ENCODE measurements around the gene CLDN7. TPM values are rescaled to one million over a fixed set of nuclear protein-coding genes. Genes with fewer than 3 reads are reported as not detected.
A peak's percentile ranks its signal among the peaks of the same experiment; 100 is the strongest.

The CLDN7 gene
- total and polyA plus RNA-seq, 2 experiments from 2014 or later, result 197 to 341 TPM

DNA sequence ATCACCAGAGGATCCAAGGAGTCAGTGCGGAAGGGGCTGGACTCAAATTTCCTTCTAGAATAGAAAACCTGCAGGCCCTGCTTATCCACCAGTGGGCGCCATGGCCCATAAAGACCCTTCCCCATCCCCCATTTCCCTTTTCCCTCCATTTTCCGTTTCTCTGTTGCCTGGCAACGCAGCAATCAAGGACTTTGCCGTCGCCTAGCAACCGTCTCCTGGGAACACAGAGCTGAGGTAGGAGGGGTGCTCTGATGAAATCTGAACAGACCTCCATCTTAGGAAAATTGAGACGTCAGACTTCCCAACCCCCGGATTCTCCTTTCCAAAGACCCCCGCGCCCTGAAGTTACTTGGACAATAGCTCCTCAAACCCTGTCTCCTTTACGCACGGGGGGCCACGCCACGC, 48.4 kb downstream of the CLDN7 start:
- no peak for TF ChIP-seq EZH2 (IDR thresholded peaks at IDR 0.05; ENCODE audit: borderline replicate concordance)
- peak; percentile 57 for TF ChIP-seq CTCF (IDR thresholded peaks at IDR 0.05; ENCODE audit: poor library complexity)
- no peaks in the 10 kb centered on the region for H3K9me2 ChIP-seq (replicated peaks; ENCODE audit: insufficient read depth)
- H3K36me3 ChIP-seq (replicated peaks; ENCODE audit: insufficient read depth, low read depth), result no peaks in the 10 kb centered on the region
- H3K4me2 ChIP-seq, result peak overlapping the region; percentile 80
- H2AFZ ChIP-seq, result no peak overlapping the region
- 5% methylated on average over 15 of the region's 15 CpGs for WGBS (ENCODE audit: low lambda C conversion rate, missing lambda C conversion rate)
- no peaks in the 10 kb centered on the region for H3K9me3 ChIP-seq (ENCODE audit: low read depth)
- H3K4me1 ChIP-seq (ENCODE audit: insufficient read depth), result peaks cover 28% of the 10 kb centered on the region
- H3K4me3 ChIP-seq, result peak overlapping the region; percentile 17
- H3K79me2 ChIP-seq, result peaks cover 54% of the 10 kb centered on the region
- no peaks in the 10 kb centered on the region for H3K27me3 ChIP-seq
- H3K27ac ChIP-seq, result peak overlapping the region; percentile 75
- H4K20me1 ChIP-seq (ENCODE audit: insufficient read depth, poor library complexity, severe bottlenecking), result peaks cover 12% of the 10 kb centered on the region
- DNase-seq (ENCODE audit: low spot score), result peak; percentile 92

GRCh38 chr17:7211491-7212273, 50.6 kb downstream of the CLDN7 start:
- Histone ChIP-seq H4K20me1 (ENCODE audit: insufficient read depth, poor library complexity, severe bottlenecking) (peaks cover 18% of the 10 kb centered on the region), H2AFZ (no peak overlapping the region), H3K9me3 (ENCODE audit: low read depth) (no peaks in the 10 kb centered on the region), H3K79me2 (peaks cover 40% of the 10 kb centered on the region), H3K4me2 (peak overlapping the region; percentile 67), H3K4me1 (ENCODE audit: insufficient read depth) (peaks cover 14% of the 10 kb centered on the region), H3K4me3 (no peak overlapping the region), H3K27ac (no peak overlapping the region), H3K9me2 (replicated peaks; ENCODE audit: insufficient read depth) (no peaks in the 10 kb centered on the region), H3K27me3 (no peaks in the 10 kb centered on the region), H3K36me3 (replicated peaks; ENCODE audit: insufficient read depth, low read depth) (no peaks in the 10 kb centered on the region)
- WGBS (ENCODE audit: low lambda C conversion rate, missing lambda C conversion rate), result 36% methylated on average over 18 of the region's 37 CpGs
- TF ChIP-seq EZH2phosphoT487 (IDR thresholded peaks at IDR 0.05; ENCODE audit: low read depth, severe bottlenecking, unreplicated experiment) (no peak), CTCF (IDR thresholded peaks at IDR 0.05; ENCODE audit: poor library complexity) (no peak), EZH2 (IDR thresholded peaks at IDR 0.05; ENCODE audit: borderline replicate concordance) (no peak)
- DNase-seq (ENCODE audit: low spot score), result no peak

MicroRNAs encoded within 50 kb of the gene (microRNA counts, 767-probe panel; counts per million panel counts)
- microRNA hsa-miR-324-3p (not detected), microRNA hsa-miR-324-5p (6,865 counts per million, percentile 35 among the panel's probes with 10 or more counts)

Small RNAs within 50 kb of the gene (microRNA-seq; reads per million reads assigned to microRNA genes)
- gene MIR324, result 12,438 reads per million, percentile 95 among the genes with 10 or more reads in this experiment

Small RNAs within 50 kb of the gene (small RNA-seq; reads per million reads assigned to genes)
- gene MIR324 (13.7 reads per million, percentile 95 among the genes with 10 or more reads in this experiment), gene RF00019 (not detected)

Other genes starting within 250 kb of the CLDN7 start
Only the 30 nearest of the 35 such genes appear.
- gene SLC16A11, start 218.4 kb downstream of the CLDN7 start, total RNA-seq, result 0.93 TPM in 1 of 2 replicates, not detected in the other
- gene SLC16A11, start 218.4 kb downstream of the CLDN7 start, polyA plus RNA-seq, result 2.4 and 3.6 TPM in 2 replicates
- gene CLEC10A, start 182.2 kb downstream of the CLDN7 start, total RNA-seq, result 0.24 and 0.37 TPM in 2 replicates
- 0.17 and 0.21 TPM in 2 replicates for gene CLEC10A, start 182.2 kb downstream of the CLDN7 start, polyA plus RNA-seq
- gene ASGR2, start 147.7 kb downstream of the CLDN7 start, total RNA-seq, result 53.5 and 65.5 TPM in 2 replicates
- gene ASGR2, start 147.7 kb downstream of the CLDN7 start, polyA plus RNA-seq, result 68.2 and 90.6 TPM in 2 replicates
- gene ASGR1, start 83.1 kb downstream of the CLDN7 start, total RNA-seq, result 59.6 and 74.0 TPM in 2 replicates
- 113 and 140 TPM in 2 replicates for gene ASGR1, start 83.1 kb downstream of the CLDN7 start, polyA plus RNA-seq
- gene DLG4, start 42.6 kb downstream of the CLDN7 start, total RNA-seq, result 8.4 and 10.7 TPM in 2 replicates
- gene DLG4, start 42.6 kb downstream of the CLDN7 start, polyA plus RNA-seq, result 2.9 and 7.6 TPM in 2 replicates
- 298 and 469 TPM in 2 replicates for gene ACADVL, start 42.5 kb downstream of the CLDN7 start, total RNA-seq
- 1,250 and 1,676 TPM in 2 replicates for gene ACADVL, start 42.5 kb downstream of the CLDN7 start, polyA plus RNA-seq
- 56.1 and 62.1 TPM in 2 replicates for gene DVL2, start 28.0 kb downstream of the CLDN7 start, total RNA-seq
- 74.6 and 74.7 TPM in 2 replicates for gene DVL2, start 28.0 kb downstream of the CLDN7 start, polyA plus RNA-seq
- 53.9 and 57.9 TPM in 2 replicates for gene PHF23, start 23.0 kb downstream of the CLDN7 start, total RNA-seq
- gene PHF23, start 23.0 kb downstream of the CLDN7 start, polyA plus RNA-seq, result 77.7 and 78.6 TPM in 2 replicates
- 309 and 327 TPM in 2 replicates for gene GABARAP, start 20.0 kb downstream of the CLDN7 start, total RNA-seq
- 992 and 1,031 TPM in 2 replicates for gene GABARAP, start 20.0 kb downstream of the CLDN7 start, polyA plus RNA-seq
- 44.6 and 62.7 TPM in 2 replicates for gene CTDNEP1, start 10.7 kb downstream of the CLDN7 start, total RNA-seq
- 86.9 and 96.7 TPM in 2 replicates for gene CTDNEP1, start 10.7 kb downstream of the CLDN7 start, polyA plus RNA-seq
- 30.4 and 30.6 TPM in 2 replicates for gene ELP5, start 10.3 kb downstream of the CLDN7 start, total RNA-seq
- 38.0 and 49.6 TPM in 2 replicates for gene ELP5, start 10.3 kb downstream of the CLDN7 start, polyA plus RNA-seq
- 0.88 and 1.6 TPM in 2 replicates for gene SLC2A4, start 19.2 kb upstream of the CLDN7 start, total RNA-seq
- gene SLC2A4, start 19.2 kb upstream of the CLDN7 start, polyA plus RNA-seq, result 0.42 and 0.89 TPM in 2 replicates
- gene YBX2, start 32.2 kb upstream of the CLDN7 start, total RNA-seq, result 1.4 and 1.7 TPM in 2 replicates
- gene YBX2, start 32.2 kb upstream of the CLDN7 start, polyA plus RNA-seq, result 1.3 and 3.0 TPM in 2 replicates
- 267 and 331 TPM in 2 replicates for gene EIF5A, start 45.1 kb upstream of the CLDN7 start, total RNA-seq
- gene EIF5A, start 45.1 kb upstream of the CLDN7 start, polyA plus RNA-seq, result 693 and 747 TPM in 2 replicates
- 34.5 and 50.3 TPM in 2 replicates for gene GPS2, start 52.9 kb upstream of the CLDN7 start, total RNA-seq
- 103 and 111 TPM in 2 replicates for gene GPS2, start 52.9 kb upstream of the CLDN7 start, polyA plus RNA-seq
- gene NEURL4, start 66.9 kb upstream of the CLDN7 start, total RNA-seq, result 9.2 and 9.6 TPM in 2 replicates
- 9.5 and 13.9 TPM in 2 replicates for gene NEURL4, start 66.9 kb upstream of the CLDN7 start, polyA plus RNA-seq
- gene ACAP1, start 74.1 kb upstream of the CLDN7 start, total RNA-seq, result not detected in 2 replicates
- gene ACAP1, start 74.1 kb upstream of the CLDN7 start, polyA plus RNA-seq, result 10.2 and 14.6 TPM in 2 replicates
- 9.2 and 12.4 TPM in 2 replicates for gene KCTD11, start 89.7 kb upstream of the CLDN7 start, total RNA-seq
- gene KCTD11, start 89.7 kb upstream of the CLDN7 start, polyA plus RNA-seq, result 14.1 and 19.6 TPM in 2 replicates
- not detected in 2 replicates for gene TMEM95, start 92.7 kb upstream of the CLDN7 start, total RNA-seq
- not detected in 2 replicates for gene TMEM95, start 92.7 kb upstream of the CLDN7 start, polyA plus RNA-seq
- gene TNK1, start 118.6 kb upstream of the CLDN7 start, total RNA-seq, result 8.4 and 11.4 TPM in 2 replicates
- 8.9 and 10.2 TPM in 2 replicates for gene TNK1, start 118.6 kb upstream of the CLDN7 start, polyA plus RNA-seq
- gene PLSCR3, start 132.0 kb upstream of the CLDN7 start, total RNA-seq, result 11.8 and 17.6 TPM in 2 replicates
- 58.0 and 59.6 TPM in 2 replicates for gene PLSCR3, start 132.0 kb upstream of the CLDN7 start, polyA plus RNA-seq
- 109 and 118 TPM in 2 replicates for gene TMEM256, start 141.6 kb upstream of the CLDN7 start, total RNA-seq
- 105 and 109 TPM in 2 replicates for gene TMEM256, start 141.6 kb upstream of the CLDN7 start, polyA plus RNA-seq
- 4.1 and 7.2 TPM in 2 replicates for gene NLGN2, start 145.4 kb upstream of the CLDN7 start, total RNA-seq
- 4.3 and 6.6 TPM in 2 replicates for gene NLGN2, start 145.4 kb upstream of the CLDN7 start, polyA plus RNA-seq
- not detected in 2 replicates for gene SPEM1, start 157.8 kb upstream of the CLDN7 start, total RNA-seq
- gene SPEM1, start 157.8 kb upstream of the CLDN7 start, polyA plus RNA-seq, result 0.21 TPM in 1 of 2 replicates, not detected in the other
- not detected in 2 replicates for gene SPEM2, start 163.1 kb upstream of the CLDN7 start, total RNA-seq
- gene SPEM2, start 163.1 kb upstream of the CLDN7 start, polyA plus RNA-seq, result not detected in 2 replicates
- gene SPEM3, start 166.4 kb upstream of the CLDN7 start, total RNA-seq, result not detected in 2 replicates
- gene SPEM3, start 166.4 kb upstream of the CLDN7 start, polyA plus RNA-seq, result not detected in 2 replicates
- 12.3 and 12.5 TPM in 2 replicates for gene TMEM102, start 173.0 kb upstream of the CLDN7 start, total RNA-seq
- gene TMEM102, start 173.0 kb upstream of the CLDN7 start, polyA plus RNA-seq, result 13.7 and 13.9 TPM in 2 replicates
- 1.4 and 2.7 TPM in 2 replicates for gene FGF11, start 177.0 kb upstream of the CLDN7 start, total RNA-seq
- 3.6 and 3.8 TPM in 2 replicates for gene FGF11, start 177.0 kb upstream of the CLDN7 start, polyA plus RNA-seq
- gene CHRNB1, start 182.6 kb upstream of the CLDN7 start, total RNA-seq, result 10.9 and 12.4 TPM in 2 replicates
- 16.9 and 17.5 TPM in 2 replicates for gene CHRNB1, start 182.6 kb upstream of the CLDN7 start, polyA plus RNA-seq
- 22.7 and 27.1 TPM in 2 replicates for gene ZBTB4, start 217.2 kb upstream of the CLDN7 start, total RNA-seq
- gene ZBTB4, start 217.2 kb upstream of the CLDN7 start, polyA plus RNA-seq, result 20.8 and 21.5 TPM in 2 replicates